Inflammatory macrophage treated with lipopolysaccharide for 4 hours (primary cell): ENCODE data around the gene TMEM38A.
A peak's percentile ranks its signal among the peaks of the same experiment; 100 is the strongest.
"Not testable (repeated sequence)": the region's sequence is repeated elsewhere in the genome, so short reads cannot be mapped to it uniquely, and the experiment has no call there.

Source experiments
- DNase-seq: peaks from one replicate; pipeline ENCODE4 v3.0.0-alpha.2; 2020

Gene TMEM38A

DNA sequence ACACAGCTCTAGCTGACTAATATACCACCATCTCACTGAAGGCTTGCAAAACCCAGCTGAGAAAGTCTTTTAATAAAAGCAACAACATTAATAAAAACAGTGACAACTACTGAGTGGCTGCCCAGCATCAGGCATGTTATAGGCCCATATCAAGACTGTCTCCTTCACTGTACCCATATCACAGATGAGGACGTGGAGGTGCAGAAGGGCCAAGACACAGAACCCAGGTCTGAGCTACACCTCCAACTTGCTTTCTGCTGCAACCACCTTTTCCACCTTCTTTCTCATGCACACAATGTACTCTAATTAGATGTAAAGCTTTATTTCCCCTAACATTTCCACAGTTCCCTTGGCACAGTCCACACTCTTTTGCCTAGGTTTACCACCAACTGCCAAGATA, 22.3 kb upstream of the TMEM38A start:
- no peak for DNase-seq

DNA sequence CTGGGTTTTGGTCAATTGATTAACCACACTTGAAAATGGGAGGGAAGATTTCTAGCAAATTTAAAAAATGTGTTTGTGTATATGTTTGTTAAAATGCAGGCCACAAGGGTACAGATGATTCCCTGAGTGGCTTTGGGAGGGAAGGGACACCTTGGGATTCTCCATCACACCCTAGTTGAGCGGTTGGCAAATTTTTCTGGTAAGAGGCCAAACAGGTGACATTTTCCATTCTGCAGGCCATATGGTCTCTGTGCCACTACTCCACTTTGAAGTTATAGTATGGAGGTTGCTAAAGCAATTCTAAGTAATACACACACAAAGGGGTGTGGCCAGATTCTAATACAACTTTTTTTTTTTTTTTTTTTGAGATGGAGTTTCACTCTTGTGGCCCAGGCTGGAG, 20.0 kb upstream of the TMEM38A start:
- no peak for DNase-seq

GRCh38 chr19:16641695-16642094, 19.2 kb upstream of the TMEM38A start:
- DNase-seq: no peak

DNA sequence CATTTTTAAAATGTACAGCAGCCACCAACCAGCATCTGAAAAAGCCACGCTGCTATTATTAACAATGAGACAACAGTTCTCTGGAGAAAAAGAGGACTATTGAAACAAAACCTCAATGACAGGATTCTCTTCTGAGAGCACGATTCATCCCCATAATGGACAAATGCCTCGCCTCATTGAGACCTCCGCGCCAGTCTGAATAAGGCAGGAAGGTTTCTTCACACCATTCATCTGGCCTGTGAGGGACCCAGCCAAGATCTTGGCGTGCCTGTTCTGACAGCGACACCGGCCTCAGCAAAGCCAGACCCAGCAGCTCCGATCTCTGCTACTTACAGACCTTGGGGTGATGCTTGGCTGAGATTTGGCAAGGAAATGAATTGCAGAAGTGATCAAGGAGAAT, 15.8 kb upstream of the TMEM38A start:
- no peak for DNase-seq

- DNase-seq: no peak
Measured at GRCh38 chr19:16649734-16650133, 11.2 kb upstream of the TMEM38A start.

DNA sequence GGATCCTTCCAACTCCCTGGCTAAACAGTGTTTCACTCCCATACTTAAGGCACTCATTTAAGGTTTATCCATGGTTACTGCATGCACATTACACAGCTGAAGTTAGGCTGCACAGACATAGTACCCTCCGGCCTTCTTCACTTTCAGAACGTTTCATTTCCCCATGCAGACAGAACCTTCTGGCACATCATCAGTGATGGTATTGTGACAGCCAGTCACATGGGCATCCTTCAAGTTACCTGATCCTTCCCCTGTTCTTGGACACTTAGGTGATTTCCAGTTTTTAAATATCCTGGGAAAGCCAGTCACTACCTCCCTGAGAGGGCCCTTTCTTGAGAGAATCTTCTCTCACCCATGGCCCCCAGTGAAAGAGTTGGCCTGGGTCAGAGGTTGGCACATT, 10.1 kb upstream of the TMEM38A start:
- DNase-seq: no peak

DNA sequence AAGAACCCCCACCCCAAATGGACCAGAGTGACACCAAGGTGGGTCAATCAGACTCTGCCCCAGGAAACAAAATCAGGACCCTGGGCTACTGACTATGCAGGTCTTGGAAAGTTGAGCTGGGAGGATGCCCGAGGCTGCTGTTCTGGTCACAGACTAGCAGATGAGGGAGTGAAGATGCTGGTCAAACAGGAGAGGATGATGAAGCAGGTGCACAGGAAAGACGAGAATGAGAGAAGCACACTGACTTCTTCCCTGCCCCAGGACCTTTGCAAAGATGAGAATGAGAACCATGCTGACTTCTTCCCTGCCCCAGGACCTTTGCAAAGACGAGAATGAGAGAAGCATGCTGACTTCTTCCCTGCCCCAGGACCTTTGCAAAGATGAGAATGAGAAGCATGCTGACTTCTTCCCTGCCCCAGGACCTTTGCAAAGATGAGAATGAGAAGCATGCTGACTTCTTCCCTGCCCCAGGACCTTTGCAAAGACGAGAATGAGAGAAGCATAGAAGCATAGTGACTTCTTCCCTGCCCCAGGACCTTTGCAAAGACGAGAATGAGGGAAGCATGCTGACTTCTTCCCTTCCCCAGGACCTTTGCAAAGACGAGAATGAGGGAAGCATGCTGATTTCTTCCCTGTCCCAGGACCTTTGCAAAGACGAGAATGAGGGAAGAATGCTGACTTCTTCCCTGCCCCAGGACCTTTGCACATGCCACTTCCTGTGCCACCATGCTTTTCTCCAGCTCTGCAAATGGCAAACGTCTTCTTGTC, 9.3 kb upstream of the TMEM38A start:
- not testable (repeated sequence) for DNase-seq

- no peak for DNase-seq
Measured at GRCh38 chr19:16652854-16653253, 8.1 kb upstream of the TMEM38A start.

DNA sequence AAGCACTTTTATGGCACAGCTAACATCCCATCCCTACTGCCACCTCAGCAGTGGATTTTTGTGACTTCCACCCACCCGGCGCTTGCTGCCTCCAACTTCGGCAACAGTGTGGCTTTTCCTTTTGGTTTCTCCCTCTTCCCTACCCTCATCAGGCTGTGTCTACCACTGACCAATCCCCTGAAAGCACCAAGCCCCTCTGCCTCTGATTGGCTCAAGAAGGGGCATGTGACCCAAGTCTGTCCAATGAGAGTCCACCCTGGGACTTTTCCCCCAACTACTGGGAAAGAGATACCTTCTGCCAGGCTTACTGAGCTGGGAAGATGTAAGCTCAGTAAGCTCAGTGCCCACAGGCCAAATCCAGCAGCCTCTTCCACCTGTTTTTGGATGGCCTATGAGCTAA, 6.8 kb upstream of the TMEM38A start:
- peak; percentile 56 for DNase-seq

DNA sequence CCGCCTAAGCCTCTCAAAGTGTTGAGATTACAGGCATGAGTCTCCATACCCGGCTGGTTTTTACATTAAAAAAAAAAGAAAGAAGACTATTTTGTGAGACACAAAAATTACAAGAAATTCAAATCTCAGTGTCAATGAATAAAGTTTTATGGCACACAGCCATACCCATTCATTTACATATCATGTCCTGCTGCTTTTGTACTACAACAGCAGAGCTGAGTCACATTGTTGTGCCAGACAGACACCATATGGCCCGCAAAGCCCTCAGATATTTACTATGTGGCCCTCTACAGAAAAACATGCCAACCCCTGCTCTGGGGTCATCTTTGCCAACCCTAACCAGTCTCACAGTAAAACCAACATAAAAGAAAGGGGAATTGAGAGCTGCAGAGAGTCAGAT, 6.3 kb upstream of the TMEM38A start:
- no peak for DNase-seq

DNA sequence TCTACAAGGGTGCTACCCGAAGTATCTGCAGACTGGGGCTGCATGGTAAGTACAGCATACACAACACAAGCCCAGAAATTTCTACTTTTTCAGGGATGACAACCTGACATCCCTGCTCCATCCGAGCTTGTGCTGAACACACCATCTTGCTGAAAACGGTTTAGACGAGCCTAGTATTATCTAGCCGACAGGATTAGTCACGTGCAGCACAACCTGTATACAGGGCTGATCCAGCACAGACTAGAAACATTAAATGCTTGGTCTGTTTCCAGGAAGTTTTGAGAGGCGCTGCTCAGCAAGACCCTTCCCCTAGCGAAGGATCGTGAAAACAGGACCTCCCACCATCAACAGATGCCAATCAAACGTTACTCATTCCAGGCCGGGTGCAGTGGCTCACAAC, 5.2 kb upstream of the TMEM38A start:
- no peak for DNase-seq

GRCh38 chr19:16657384-16657783, 3.6 kb upstream of the TMEM38A start:
- no peak for DNase-seq

DNA sequence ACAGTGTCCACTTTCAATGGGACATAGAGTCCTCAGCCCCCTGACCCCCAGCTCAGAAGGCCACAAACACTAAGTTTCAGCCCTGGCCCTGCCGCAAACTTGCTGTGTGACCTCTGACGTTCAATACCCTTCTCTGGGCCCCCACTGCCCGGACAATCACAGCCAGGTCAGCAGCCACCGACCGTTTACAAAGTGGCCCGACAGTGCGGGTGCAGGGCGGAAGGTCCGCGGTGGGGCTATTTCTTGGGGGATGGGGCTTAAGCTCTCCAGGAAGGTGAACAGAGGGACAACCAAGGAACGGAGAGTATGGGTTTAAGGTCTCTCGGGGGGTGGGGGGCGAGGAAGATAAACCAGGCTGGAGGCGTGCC, 1.5 kb upstream of the TMEM38A start:
- no peak for DNase-seq

DNA sequence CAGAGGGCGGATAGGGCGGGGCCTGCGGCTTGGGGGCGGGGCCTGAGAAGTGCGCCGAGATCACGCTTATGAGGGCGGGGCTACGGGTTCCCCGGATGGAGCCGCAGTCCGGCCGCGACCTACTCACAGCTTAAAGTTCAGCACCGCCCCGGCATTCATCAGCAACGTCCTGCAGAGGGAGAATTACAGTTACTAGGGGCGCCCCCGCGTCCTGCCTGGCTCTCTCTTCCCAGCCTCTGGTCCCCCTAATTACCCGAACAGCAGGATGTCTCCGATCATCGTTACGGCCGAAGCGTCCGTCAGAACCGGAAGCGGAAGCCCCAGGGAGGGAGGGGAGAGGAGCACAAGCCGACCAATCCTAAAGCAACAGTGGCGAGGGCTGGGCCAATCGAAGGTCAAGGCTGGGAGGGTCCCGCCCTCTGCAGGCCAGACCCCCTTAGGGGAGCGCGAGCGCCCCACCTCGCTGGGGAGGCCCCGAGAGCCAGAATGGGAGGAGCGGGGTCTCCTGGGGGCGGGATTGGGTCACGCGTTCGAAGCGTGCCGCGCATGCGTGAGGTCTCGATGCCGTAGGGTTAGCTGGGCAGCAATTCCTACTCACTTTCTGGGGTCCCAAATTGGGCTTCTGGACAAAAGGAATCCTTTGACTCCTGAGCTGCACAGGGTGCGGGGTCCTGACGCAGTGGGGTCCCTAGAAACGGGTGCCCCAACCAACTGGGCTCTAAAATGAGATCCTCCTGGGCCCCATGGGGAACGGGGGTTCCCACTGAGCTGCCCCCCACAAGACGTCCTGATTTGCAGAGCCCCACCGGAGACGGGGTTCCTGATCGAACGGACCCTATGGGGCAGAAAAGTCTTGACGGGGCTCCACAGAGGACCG, 869 bp upstream of the TMEM38A start, which contains the start of gene SMIM7:
Gene SMIM7, minus strand, starts transcription at position 313 of the 877 bp plus-strand sequence. Its CDS starts 34 bp downstream, at position 279.
- DNase-seq: peak; percentile 98

DNA sequence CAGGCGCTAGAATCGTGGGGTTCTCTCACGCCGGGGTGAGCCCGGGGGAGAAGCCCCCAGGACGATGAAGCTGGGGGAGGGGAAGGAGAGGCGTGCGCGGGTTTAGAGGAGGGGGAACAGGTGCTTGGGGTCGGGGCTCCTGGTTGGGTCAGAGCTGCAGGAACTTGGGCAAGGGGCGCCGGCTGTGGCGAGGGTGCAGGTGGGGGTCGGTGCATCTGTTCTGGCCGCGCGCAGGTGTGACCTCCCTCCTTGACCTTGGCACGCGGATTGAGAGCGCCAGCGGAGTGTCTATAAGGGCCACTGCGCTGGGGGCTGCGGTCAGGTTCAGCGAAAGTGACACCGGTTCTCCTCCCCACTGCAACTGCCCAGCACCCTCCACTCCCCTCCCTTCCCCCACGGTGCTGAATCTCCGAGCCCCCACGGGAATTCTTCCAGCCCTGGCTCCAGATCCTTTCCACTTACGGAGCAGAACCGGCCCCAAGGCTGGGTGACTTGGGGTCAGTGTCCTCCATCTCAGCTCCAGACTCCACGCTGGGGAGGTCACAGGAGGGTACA, 618 bp downstream of the TMEM38A start:
- DNase-seq: no peak

- DNase-seq: peak; percentile 17
Measured at GRCh38 chr19:16668176-16668575, 7.2 kb downstream of the TMEM38A start.

- not testable (repeated sequence) for DNase-seq
Measured at GRCh38 chr19:16668702-16669101, 7.8 kb downstream of the TMEM38A start.

DNA sequence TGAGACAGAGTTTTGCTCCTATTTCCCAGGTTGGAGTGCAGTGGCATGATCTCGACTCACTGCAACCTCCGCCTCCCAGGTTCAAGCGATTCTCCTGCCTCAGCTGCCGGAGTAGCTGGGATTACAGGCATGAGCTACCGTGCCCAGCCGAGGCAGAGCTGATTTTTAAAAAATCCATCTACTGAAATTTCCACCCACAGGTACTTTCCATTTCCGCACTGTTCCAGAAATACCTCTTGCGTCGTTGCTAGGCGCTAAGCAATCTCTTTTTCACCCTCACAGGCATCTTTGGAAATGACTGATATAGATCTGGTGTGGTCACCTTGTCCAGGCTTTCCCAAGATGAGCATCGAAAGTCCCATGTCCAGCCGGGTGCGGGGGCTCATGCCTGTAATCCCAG, 9.4 kb downstream of the TMEM38A start:
- DNase-seq: no peak

DNA sequence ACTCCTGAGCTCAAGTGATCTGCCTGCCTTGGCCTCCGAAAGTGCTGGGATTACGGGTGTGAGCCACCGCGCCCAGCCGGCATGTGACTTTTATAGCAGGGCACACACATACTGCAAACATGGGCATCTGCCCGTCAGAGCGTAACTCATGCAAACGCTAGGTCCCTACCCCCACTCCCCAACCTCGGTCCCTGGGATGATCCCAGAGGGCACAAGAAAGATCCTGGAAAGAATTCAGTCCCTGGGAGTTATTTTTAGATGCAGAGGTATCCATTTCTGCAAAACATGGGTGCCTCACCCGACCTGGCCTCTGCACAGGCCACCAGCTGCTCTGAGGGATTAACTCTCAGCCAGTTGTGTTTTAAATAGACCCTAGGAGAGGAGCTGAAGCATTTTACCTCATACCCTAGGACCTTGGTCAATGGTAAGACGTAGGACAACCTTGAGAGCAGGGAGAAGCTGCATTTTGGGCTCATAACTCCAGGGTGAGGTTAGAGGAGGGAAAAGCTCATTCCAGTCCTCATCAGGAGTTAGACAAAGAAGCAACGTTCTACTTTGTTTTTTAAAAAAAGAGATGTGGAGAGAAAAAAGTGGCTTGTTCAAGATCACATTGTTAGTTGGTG, 10.8 kb downstream of the TMEM38A start:
- DNase-seq: no peak

DNA sequence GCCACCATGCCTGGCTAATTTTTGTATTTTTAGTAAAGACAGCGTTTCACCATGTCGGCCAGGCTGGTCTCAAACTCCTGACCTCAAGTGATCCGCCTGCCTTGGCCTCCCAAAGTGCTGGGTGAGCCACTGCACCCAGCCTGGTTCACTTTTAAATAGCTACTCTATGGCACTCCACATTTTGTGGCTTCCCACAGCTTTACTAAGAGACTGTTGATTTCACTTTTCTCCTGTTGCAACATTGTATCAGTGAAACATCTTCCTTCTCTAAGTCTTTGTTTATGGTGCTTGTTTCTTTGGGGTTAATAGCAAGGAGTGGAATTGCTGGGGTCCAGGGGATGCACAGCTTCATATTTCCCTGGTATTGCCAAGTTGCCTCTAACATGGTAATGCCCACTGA, 12.3 kb downstream of the TMEM38A start:
- DNase-seq: peak; percentile 46

DNA sequence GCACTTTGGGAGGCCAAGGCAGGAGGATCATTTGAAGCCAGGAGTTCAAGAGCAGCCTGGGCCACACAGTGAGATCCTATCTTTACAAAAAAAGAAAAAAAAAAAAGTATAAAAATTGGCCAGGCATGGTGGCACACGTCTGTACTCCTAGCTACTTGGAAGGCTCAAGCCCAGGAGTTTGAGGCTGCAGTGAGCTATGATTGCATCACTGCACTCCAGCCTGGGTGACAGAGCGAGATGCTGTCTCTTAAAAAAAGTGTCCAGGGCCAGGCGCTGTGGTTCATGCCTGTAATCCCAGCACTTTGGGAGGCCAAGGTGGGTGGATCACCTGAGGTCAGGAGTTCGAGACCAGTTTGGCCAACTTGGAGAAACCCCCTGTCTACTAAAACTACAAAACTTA, 12.9 kb downstream of the TMEM38A start:
- not testable (repeated sequence) for DNase-seq

DNA sequence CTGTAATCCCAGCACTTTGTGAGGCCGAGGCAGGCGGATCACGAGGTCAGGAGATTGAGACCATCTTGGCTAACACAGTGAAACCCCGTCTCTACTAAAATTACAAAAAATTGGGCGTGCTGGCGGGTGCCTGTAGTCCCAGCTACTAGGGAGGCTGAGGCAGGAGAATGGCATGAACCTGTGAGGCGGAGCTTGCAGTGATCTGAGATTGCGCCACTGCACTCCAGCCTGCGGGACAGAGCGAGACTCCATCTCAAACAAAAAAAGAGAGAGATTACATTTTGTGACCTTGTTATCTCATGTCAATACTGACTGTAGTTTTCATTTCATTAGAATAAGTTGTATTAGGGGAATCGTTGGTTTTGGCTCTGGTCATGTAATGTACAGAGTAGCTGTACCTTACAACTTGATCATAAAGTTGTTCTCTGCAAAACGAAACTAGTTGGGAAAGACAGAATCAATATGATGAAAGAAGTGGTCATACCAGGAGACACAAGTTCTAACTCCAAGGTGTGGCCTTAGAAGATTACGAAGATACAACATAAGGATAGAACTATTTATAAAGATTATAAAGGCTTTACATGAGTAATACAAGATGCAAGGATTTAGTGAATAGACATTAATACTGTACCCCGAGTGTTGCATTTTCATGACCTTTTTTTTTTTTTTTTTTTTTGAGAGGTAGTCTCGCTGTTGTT, 15.3 kb downstream of the TMEM38A start:
- peak; percentile 38 for DNase-seq

- peak; percentile 76 for DNase-seq
Measured at GRCh38 chr19:16677055-16677454, 16.1 kb downstream of the TMEM38A start.
